K562 (cell line): ENCODE measurements around the gene GRIK1. TPM values are rescaled to one million over a fixed set of nuclear protein-coding genes. Genes with fewer than 3 reads are reported as not detected.
A peak's percentile ranks its signal among the peaks of the same experiment; 100 is the strongest.

Source experiments
- ATAC-seq: fragments of 200-7000 bp; cut with Tn5 transposase; 3 replicates; pipeline ENCODE4 v1.9.1; 2020; ENCODE audit warnings: moderate library complexity
- BruUV-seq: library from RNA; stranded (reverse); fragments of 400-500 nt; replicated peaks from 2 replicates; lab custom pipeline; 2021; lab: Mats Ljungman, UMichigan
- CTCF ChIA-PET: fragments of 300-600 bp; formaldehyde crosslinking; extraction: SDS; loops from one replicate; lab custom pipeline; 2021; ENCODE audit warnings: low intra/inter-chr PET ratio; lab: Yijun Ruan, JAX
- POLR2A ChIA-PET: fragments of 300-600, 350-650 bp; sonication (Branson Sonifier 250); formaldehyde crosslinking; extraction: SDS; loops from one replicate; lab custom pipeline; 2021; ENCODE audit warnings: antibody characterized with exemption, inconsistent platforms; lab: Yijun Ruan, JAX
- DNase-seq, 4 experiments: peaks; one replicate each; pipeline versions ENCODE4 v3.0.0 to v3.0.0-alpha.2; 2011 to 2018; ENCODE audit warnings: low spot score in 3 of 4, mixed read lengths in 3 of 4; ENCODE audit errors: extremely low read depth in 1 of 4
- FAIRE-seq: peaks from 2 replicates; lab custom pipeline; 2011; peaks lifted over from hg19 to GRCh38; lab: Jason Lieb, UNC
- H2AFZ ChIP-seq: 2 replicates; pipeline ENCODE4 v1.6.0; 2011; ENCODE audit warnings: low read depth, low read length, control low read depth, inconsistent platforms
- H3K27ac ChIP-seq: fragments of 200-600 bp; 3 replicates; pipeline ENCODE4 v1.8.0; 2011; ENCODE audit warnings: low read depth, mild to moderate bottlenecking, control low read depth, inconsistent platforms, low read length, moderate library complexity, mixed read lengths; ENCODE audit errors: extremely low read depth
- H3K27me3 ChIP-seq, 2 experiments: fragments of 300-600 bp in 1 of 2; 2 replicates in 1 of 2; 3 replicates in 1 of 2; pipeline versions ENCODE4 v1.6.0 to v1.8.0; 2011; ENCODE audit warnings: inconsistent platforms in 2 of 2, low read length in 2 of 2, mild to moderate bottlenecking in 1 of 2, mixed read lengths in 1 of 2, moderate library complexity in 1 of 2; ENCODE audit not compliant: control insufficient read depth in 2 of 2, insufficient read depth in 2 of 2
- H3K36me3 ChIP-seq: fragments of 300-600 bp; 3 replicates; pipeline ENCODE4 v1.8.0; 2011; ENCODE audit warnings: mild to moderate bottlenecking, low read length, inconsistent platforms; ENCODE audit not compliant: control insufficient read depth, insufficient read depth
- H3K4me1 ChIP-seq, 2 experiments: fragments of 200-600 bp in 1 of 2; replicated peaks in 1 of 2; 2 replicates in 1 of 2; 3 replicates in 1 of 2; pipeline versions ENCODE4 v1.5.1 to v1.8.0; 2011; ENCODE audit warnings: inconsistent platforms in 2 of 2, low read length in 2 of 2, mild to moderate bottlenecking in 1 of 2, mixed read lengths in 1 of 2, moderate library complexity in 1 of 2; ENCODE audit not compliant: control insufficient read depth in 2 of 2, insufficient read depth in 2 of 2
- H3K4me2 ChIP-seq: 2 replicates; pipeline ENCODE4 v1.6.1; 2011; ENCODE audit warnings: low read length, control low read depth, inconsistent platforms, mixed read lengths; ENCODE audit not compliant: insufficient read depth
- H3K4me3 ChIP-seq: fragments of 200-600 bp; sonication (generic), shearing (Covaris generic); 2 replicates; pipeline ENCODE4 v1.5.1; 2016; ENCODE audit warnings: control low read depth, inconsistent platforms
- H3K79me2 ChIP-seq: fragments of 200-600 bp; 3 replicates; pipeline ENCODE4 v1.8.0; 2011; ENCODE audit warnings: low read length, inconsistent platforms; ENCODE audit not compliant: control insufficient read depth, insufficient read depth
- H3K9ac ChIP-seq, 2 experiments: 2 replicates each; pipeline versions ENCODE4 v1.6.0 to v1.6.1; 2011; ENCODE audit warnings: low read depth in 2 of 2, low read length in 2 of 2, control low read depth in 1 of 2, inconsistent platforms in 1 of 2, mild to moderate bottlenecking in 1 of 2, mixed read lengths in 1 of 2; ENCODE audit not compliant: insufficient read depth in 1 of 2
- H3K9me1 ChIP-seq: one replicate; pipeline ENCODE4 v1.6.0; 2011; ENCODE audit warnings: inconsistent platforms, mild to moderate bottlenecking, low read length, moderate library complexity; ENCODE audit not compliant: control insufficient read depth, insufficient read depth
- H3K9me3 ChIP-seq: replicated peaks from 2 replicates; pipeline ENCODE4 v1.5.1; 2011; ENCODE audit warnings: low read depth, low read length, inconsistent platforms; ENCODE audit not compliant: control insufficient read depth, insufficient read depth
- H4K20me1 ChIP-seq: replicated peaks from 2 replicates; pipeline ENCODE4 v1.6.1; 2011; ENCODE audit warnings: low read length, inconsistent platforms, mixed read lengths; ENCODE audit not compliant: control insufficient read depth, insufficient read depth
- ARHGAP35 ChIP-seq: fragments of 450-650 bp; IDR thresholded peaks from 2 replicates; pipeline ENCODE4 v1.6.1; 2018; ENCODE audit not compliant: partially characterized antibody
- CBX3 ChIP-seq, 2 experiments: IDR thresholded peaks; 1 replicate in 1 of 2; 2 replicates in 1 of 2; pipeline ENCODE4 v1.6.1; 2012; ENCODE audit warnings: inconsistent platforms in 2 of 2, low read length in 2 of 2, borderline replicate concordance in 1 of 2, control low read depth in 1 of 2
- EWSR1 ChIP-seq: fragments of 450-650 bp; IDR thresholded peaks from 2 replicates; pipeline ENCODE4 v1.6.1; 2018; ENCODE audit warnings: borderline replicate concordance, mild to moderate bottlenecking, low read depth, moderate library complexity; ENCODE audit not compliant: partially characterized antibody
- FIP1L1 ChIP-seq: fragments of 200-400 bp; formaldehyde crosslinking; IDR thresholded peaks from 2 replicates; pipeline ENCODE4 v1.6.1; 2018; ENCODE audit warnings: mild to moderate bottlenecking, low read depth, low read length; ENCODE audit not compliant: poor library complexity, severe bottlenecking
- FOXP1 ChIP-seq: sonication (generic); formaldehyde crosslinking; IDR thresholded peaks from 2 replicates; pipeline ENCODE4 v1.8.0; 2022; ENCODE audit warnings: mild to moderate bottlenecking, missing genetic modification reagents
- HNRNPL ChIP-seq: fragments of 200-400 bp; formaldehyde crosslinking; IDR thresholded peaks from 2 replicates; pipeline ENCODE4 v1.6.1; 2017; ENCODE audit warnings: low read depth, mild to moderate bottlenecking, low read length
- MAFG ChIP-seq: fragments of 450-650 bp; conservative IDR thresholded peaks from 2 replicates; pipeline ENCODE4 v1.6.1; 2016; ENCODE audit warnings: missing genetic modification characterization, missing compliant biosample characterization
- MAFK ChIP-seq: IDR thresholded peaks from 2 replicates; pipeline ENCODE4 v1.6.1; 2011; ENCODE audit warnings: low read length, improper control_type of control experiment
- NFE2 ChIP-seq: IDR thresholded peaks from 2 replicates; pipeline ENCODE4 v1.6.1; 2014; ENCODE audit warnings: antibody characterized with exemption, low read depth
- NR2F6 ChIP-seq: fragments of 450-650 bp; formaldehyde crosslinking; IDR thresholded peaks from 2 replicates; pipeline ENCODE4 v1.4.0; 2020; ENCODE audit warnings: mild to moderate bottlenecking
- RBM14 ChIP-seq: fragments of 200-400 bp; formaldehyde crosslinking; IDR thresholded peaks from 2 replicates; pipeline ENCODE4 v1.6.1; 2018; ENCODE audit warnings: low read depth, mild to moderate bottlenecking, low read length, moderate library complexity, borderline replicate concordance; ENCODE audit not compliant: insufficient read depth
- SIN3B ChIP-seq: fragments of 450-650 bp; IDR thresholded peaks from 2 replicates; pipeline ENCODE4 v1.6.1; 2017; ENCODE audit warnings: low read depth, mild to moderate bottlenecking, moderate library complexity
- SIX5 ChIP-seq, 2 experiments: IDR thresholded peaks; 2 replicates each; pipeline ENCODE4 v1.6.1; 2011; ENCODE audit warnings: low read length in 2 of 2, borderline replicate concordance in 1 of 2, low read depth in 1 of 2, mild to moderate bottlenecking in 1 of 2, moderate library complexity in 1 of 2; ENCODE audit not compliant: insufficient read depth in 1 of 2
- TGIF2 ChIP-seq: sonication (generic); formaldehyde crosslinking; IDR thresholded peaks from 2 replicates; pipeline ENCODE4 v1.8.1; 2022; ENCODE audit warnings: mild to moderate bottlenecking, missing genetic modification reagents, moderate library complexity
- ZNF561 ChIP-seq: fragments of 450-650 bp; formaldehyde crosslinking; conservative IDR thresholded peaks from 2 replicates; pipeline ENCODE4 v1.4.0; 2020; ENCODE audit warnings: mild to moderate bottlenecking, moderate library complexity
- ZNF57 ChIP-seq: fragments of 450-650 bp; formaldehyde crosslinking; IDR thresholded peaks from 2 replicates; pipeline ENCODE4 v1.4.0; 2020; ENCODE audit warnings: mild to moderate bottlenecking, moderate library complexity
- WGBS: fragments of 100-300 bp; shearing (Covaris generic); methylation state at CpG from one replicate; pipeline ENCODE4 v1.1.6; 2016; ENCODE audit warnings: low coverage, mixed read lengths; ENCODE audit not compliant: insufficient coverage; ENCODE audit errors: missing lambda C conversion rate; 5-methylcytosine and 5-hydroxymethylcytosine counted together
- in situ Hi-C: fragments of 300-500 bp; cut with MboI; formaldehyde crosslinking; loops from 4 replicates; pipeline ENCODE4 v1.15.0; 2018; ENCODE audit warnings: inconsistent platforms, mixed read lengths
- intact Hi-C: fragments of 100-400 bp; cut with micrococcal nuclease; formaldehyde crosslinking; loops from 2 replicates; pipeline ENCODE4 v1.14.2; 2022
- polyA plus RNA-seq, 8 experiments: library from polyadenylated mRNA; depleted of rRNA in 4 of 8; stranded (reverse) in 5 of 8; unstranded in 3 of 8; fragments of >200 nt; fragmentation: Nextera tagmentation in 2 of 8; fragmentation: Illumina TruSeq in 1 of 8; extraction: Ambion mirVana in 2 of 8; extraction: Trizol in 1 of 8; gene quantifications; 2 replicates each; pipeline versions ENCODE4 v1.2.1 to v1.2.3, GENCODE V29; 2011 to 2014; ENCODE audit warnings: inconsistent platforms in 1 of 8, missing spikeins in 1 of 8
- total RNA-seq, 7 experiments: library from RNA; depleted of rRNA in 6 of 7; stranded (reverse); fragments of >200 nt in 6 of 7; fragmentation: Illumina TruSeq in 2 of 7; extraction: Trizol in 2 of 7; gene quantifications; 2 replicates each; pipeline versions ENCODE4 v1.2.1 to v1.2.3, GENCODE V29; 2011 to 2021; ENCODE audit warnings: low replicate concordance in 1 of 7
- TF ChIP-seq, protein P1 (sequence below): sonication (generic); formaldehyde crosslinking; IDR thresholded peaks from 2 replicates; pipeline ENCODE4 v1.8.0; 2022; ENCODE audit warnings: mild to moderate bottlenecking, missing genetic modification reagents, borderline replicate concordance
- TF ChIP-seq, protein P2 (sequence below): sonication (generic); IDR thresholded peaks from 2 replicates; pipeline ENCODE4 v1.6.1; 2016
- TF ChIP-seq, protein P3 (sequence below): fragments of 450-650 bp; formaldehyde crosslinking; conservative IDR thresholded peaks from 2 replicates; pipeline ENCODE4 v1.4.0; 2022; ENCODE audit warnings: mild to moderate bottlenecking, missing genetic modification characterization

Gene GRIK1
- total and polyA plus RNA-seq, 9 of the 15 experiments (the other 6 are each of a cell fraction or from before 2014, with no cell fraction given), result 0.17 to 2.8 (median 0.53) TPM

DNA sequence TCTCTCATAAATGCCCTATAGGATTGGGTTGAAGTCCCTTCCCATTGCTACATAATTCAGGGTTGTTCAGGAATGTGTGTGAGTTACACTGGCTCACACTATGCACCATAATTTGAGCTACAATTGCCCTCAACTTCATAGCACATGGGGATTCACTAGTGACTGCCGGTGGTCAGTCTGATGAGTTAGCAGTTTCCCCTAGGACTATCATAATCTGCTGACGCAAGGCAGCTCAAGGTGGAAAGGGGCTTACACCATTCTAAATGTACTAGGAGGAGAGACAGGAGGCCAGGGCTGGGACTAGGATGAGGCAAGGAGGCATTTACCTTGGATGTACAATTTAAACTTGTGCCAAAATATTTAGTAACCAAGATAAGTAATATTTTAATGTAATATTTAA lies 224.7 kb downstream of the GRIK1 start:
- no peak overlapping the region for H3K9ac ChIP-seq
- WGBS, result 53% methylated on average over 2 of the region's 2 CpGs
- TF ChIP-seq MAFK, result peak; percentile 50; the same call in 1 of the 2 replicates
- TF ChIP-seq ARHGAP35, result no peak
- no peak for TF ChIP-seq SIN3B
- TF ChIP-seq RBM14, result no peak
- no peak for TF ChIP-seq CBX3 (IDR thresholded peaks at IDR 0.05; ENCODE audit: borderline replicate concordance in 1 of 2, low read length in 2 of 2)
- TF ChIP-seq SIX5 (IDR thresholded peaks at IDR 0.05; ENCODE audit: borderline replicate concordance in 1 of 2, insufficient read depth in 1 of 2, low read depth in 1 of 2, low read length in 2 of 2), result no peak
- TF ChIP-seq NFE2, result 0 out of 2 replicates have a peak, but pooled peaks have one; percentile 28
- TF ChIP-seq MAFG, result peak; percentile 41; the same call in 1 of the 2 replicates
- TF ChIP-seq, protein P1, sequence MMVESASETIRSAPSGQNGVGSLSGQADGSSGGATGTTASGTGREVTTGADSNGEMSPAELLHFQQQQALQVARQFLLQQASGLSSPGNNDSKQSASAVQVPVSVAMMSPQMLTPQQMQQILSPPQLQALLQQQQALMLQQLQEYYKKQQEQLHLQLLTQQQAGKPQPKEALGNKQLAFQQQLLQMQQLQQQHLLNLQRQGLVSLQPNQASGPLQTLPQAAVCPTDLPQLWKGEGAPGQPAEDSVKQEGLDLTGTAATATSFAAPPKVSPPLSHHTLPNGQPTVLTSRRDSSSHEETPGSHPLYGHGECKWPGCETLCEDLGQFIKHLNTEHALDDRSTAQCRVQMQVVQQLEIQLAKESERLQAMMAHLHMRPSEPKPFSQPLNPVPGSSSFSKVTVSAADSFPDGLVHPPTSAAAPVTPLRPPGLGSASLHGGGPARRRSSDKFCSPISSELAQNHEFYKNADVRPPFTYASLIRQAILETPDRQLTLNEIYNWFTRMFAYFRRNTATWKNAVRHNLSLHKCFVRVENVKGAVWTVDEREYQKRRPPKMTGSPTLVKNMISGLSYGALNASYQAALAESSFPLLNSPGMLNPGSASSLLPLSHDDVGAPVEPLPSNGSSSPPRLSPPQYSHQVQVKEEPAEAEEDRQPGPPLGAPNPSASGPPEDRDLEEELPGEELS, result no peak
- no peak for TF ChIP-seq TGIF2 (CRISPR knock-in tag)
- no peak for TF ChIP-seq ZNF57 (CRISPR knock-in tag)
- TF ChIP-seq NR2F6 (CRISPR knock-in tag), result no peak
- TF ChIP-seq, protein P2, sequence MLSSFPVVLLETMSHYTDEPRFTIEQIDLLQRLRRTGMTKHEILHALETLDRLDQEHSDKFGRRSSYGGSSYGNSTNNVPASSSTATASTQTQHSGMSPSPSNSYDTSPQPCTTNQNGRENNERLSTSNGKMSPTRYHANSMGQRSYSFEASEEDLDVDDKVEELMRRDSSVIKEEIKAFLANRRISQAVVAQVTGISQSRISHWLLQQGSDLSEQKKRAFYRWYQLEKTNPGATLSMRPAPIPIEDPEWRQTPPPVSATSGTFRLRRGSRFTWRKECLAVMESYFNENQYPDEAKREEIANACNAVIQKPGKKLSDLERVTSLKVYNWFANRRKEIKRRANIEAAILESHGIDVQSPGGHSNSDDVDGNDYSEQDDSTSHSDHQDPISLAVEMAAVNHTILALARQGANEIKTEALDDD, result 0 out of 2 replicates have a peak, but pooled peaks have one; percentile 17
- TF ChIP-seq EWSR1, result no peak
- no peak for TF ChIP-seq ZNF561 (CRISPR knock-in tag)
- TF ChIP-seq, protein P3, sequence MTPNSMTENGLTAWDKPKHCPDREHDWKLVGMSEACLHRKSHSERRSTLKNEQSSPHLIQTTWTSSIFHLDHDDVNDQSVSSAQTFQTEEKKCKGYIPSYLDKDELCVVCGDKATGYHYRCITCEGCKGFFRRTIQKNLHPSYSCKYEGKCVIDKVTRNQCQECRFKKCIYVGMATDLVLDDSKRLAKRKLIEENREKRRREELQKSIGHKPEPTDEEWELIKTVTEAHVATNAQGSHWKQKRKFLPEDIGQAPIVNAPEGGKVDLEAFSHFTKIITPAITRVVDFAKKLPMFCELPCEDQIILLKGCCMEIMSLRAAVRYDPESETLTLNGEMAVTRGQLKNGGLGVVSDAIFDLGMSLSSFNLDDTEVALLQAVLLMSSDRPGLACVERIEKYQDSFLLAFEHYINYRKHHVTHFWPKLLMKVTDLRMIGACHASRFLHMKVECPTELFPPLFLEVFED (CRISPR knock-in tag), result no peak
- no peak for TF ChIP-seq FIP1L1
- TF ChIP-seq FOXP1 (CRISPR knock-in tag), result no peak
- TF ChIP-seq HNRNPL, result no peak

More for the DNA sequence above, 224.7 kb downstream of the GRIK1 start:
- Histone ChIP-seq H3K9me3 (peaks cover 6% of the 10 kb centered on the region; the same call in 1 of the 2 replicates), H3K79me2 (no peaks in the 10 kb centered on the region), H2AFZ (peak overlapping the region; percentile 10; the same call in 1 of the 2 replicates), H3K4me1 (no peaks in the 10 kb centered on the region), H3K4me3 (no peak overlapping the region), H3K4me2 (no peak overlapping the region), H3K36me3 (no peaks in the 10 kb centered on the region), H3K9me1 (no peaks in the 10 kb centered on the region), H3K27ac (no peak overlapping the region), H3K27me3 (no peaks in the 10 kb centered on the region), H4K20me1 (no peaks in the 10 kb centered on the region)
- ChIA-PET POLR2A (interaction anchor here (0.7 to 2.0 kb wide), 2 partner anchors 9 to 10 kb away, joined by 3 to 6 read pairs; no protein-coding TSS in a partner anchor), CTCF (no interaction called here)
- DNase-seq (peak in 1 of 4 experiments; percentile 20), FAIRE-seq (no peak), ATAC-seq (peak; percentile 70)
- intact Hi-C loops (no loop called here), in situ Hi-C loops (no loop called here)
- BruUV-seq, result no TSS peak
